Stomach (tissue), 4 donors: ENCODE measurements around the gene ITPR2.

Experiments
- EP300 ChIP-seq: sonication (generic); formaldehyde crosslinking; IDR thresholded peaks from one replicate; pipeline ENCODE4 v1.6.1; 2017; ENCODE audit warnings: antibody characterized with exemption
- POLR2A ChIP-seq, 4 donors: fragments of 450-650 bp; IDR thresholded peaks; one replicate each; pipeline ENCODE4 v1.6.1; 2016; ENCODE audit warnings: antibody characterized with exemption in 4 of 4, control low read depth in 2 of 4, mild to moderate bottlenecking in 1 of 4, moderate library complexity in 1 of 4
- TF ChIP-seq, protein P1 (sequence below), 7 experiments: fragments of 450-650 bp in 4 of 7; fragments of 200-600 bp in 3 of 7; sonication (generic) in 3 of 7; IDR thresholded peaks; one replicate each; pipeline ENCODE4 v1.5.1; 2016 to 2019; ENCODE audit warnings: antibody characterized with exemption in 7 of 7, control low read depth in 2 of 7, mild to moderate bottlenecking in 1 of 7

DNA sequence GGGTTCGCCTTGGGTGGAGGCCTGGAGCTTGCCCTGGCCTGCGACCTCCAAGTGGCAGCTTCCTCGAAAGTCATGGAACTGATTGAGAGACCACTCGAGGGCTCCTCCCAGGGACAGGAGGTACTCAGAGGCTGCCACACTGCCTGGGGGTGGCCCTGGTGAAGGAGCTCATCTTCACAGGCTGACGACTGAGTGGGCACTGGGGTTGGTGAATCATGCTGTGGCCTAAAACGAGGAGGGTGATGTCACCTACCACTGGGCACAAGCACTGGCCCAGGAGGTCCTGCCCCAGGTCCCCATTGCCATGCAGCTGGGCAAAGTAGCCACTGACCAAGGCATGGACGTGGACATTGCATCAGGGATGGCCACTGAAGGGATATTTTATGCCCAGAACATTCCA lies 32.1 kb downstream of the ITPR2 start:
- TF ChIP-seq EP300 (no peak), POLR2A (IDR thresholded peaks at IDR 0.05) (no peak)
- TF ChIP-seq, protein P1, sequence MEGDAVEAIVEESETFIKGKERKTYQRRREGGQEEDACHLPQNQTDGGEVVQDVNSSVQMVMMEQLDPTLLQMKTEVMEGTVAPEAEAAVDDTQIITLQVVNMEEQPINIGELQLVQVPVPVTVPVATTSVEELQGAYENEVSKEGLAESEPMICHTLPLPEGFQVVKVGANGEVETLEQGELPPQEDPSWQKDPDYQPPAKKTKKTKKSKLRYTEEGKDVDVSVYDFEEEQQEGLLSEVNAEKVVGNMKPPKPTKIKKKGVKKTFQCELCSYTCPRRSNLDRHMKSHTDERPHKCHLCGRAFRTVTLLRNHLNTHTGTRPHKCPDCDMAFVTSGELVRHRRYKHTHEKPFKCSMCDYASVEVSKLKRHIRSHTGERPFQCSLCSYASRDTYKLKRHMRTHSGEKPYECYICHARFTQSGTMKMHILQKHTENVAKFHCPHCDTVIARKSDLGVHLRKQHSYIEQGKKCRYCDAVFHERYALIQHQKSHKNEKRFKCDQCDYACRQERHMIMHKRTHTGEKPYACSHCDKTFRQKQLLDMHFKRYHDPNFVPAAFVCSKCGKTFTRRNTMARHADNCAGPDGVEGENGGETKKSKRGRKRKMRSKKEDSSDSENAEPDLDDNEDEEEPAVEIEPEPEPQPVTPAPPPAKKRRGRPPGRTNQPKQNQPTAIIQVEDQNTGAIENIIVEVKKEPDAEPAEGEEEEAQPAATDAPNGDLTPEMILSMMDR (IDR thresholded peaks at IDR 0.05) = no peak
